CD14-positive monocyte (primary cell): ENCODE data around the gene CUL1. TPM values are rescaled to one million over a fixed set of nuclear protein-coding genes. Genes with fewer than 3 reads are reported as not detected.

ENCODE experiments used
- DNase-seq, 3 donors: peaks; one replicate each; pipeline ENCODE4 v3.0.0-alpha.2; 2011 to 2022
- H2AFZ ChIP-seq: 2 replicates; pipeline ENCODE4 v1.6.0; 2012; ENCODE audit warnings: mild to moderate bottlenecking, low read depth, low read length, inconsistent platforms; ENCODE audit not compliant: insufficient read depth, poor library complexity, severe bottlenecking
- H3K27ac ChIP-seq, 2 donors: 1 replicate in 1 of 2; 2 replicates in 1 of 2; pipeline ENCODE4 v1.5.1; 2012 to 2013; ENCODE audit warnings: low read length in 2 of 2, control low read depth in 1 of 2, inconsistent platforms in 1 of 2, low read depth in 1 of 2, mild to moderate bottlenecking in 1 of 2
- H3K27me3 ChIP-seq, 2 donors: one replicate each; pipeline versions ENCODE4 v1.6.0 to v1.6.1; 2011 to 2013; ENCODE audit warnings: low read length in 2 of 2; ENCODE audit not compliant: control insufficient read depth in 2 of 2, insufficient read depth in 2 of 2
- H3K36me3 ChIP-seq, 2 donors: replicated peaks in 1 of 2; 1 replicate in 1 of 2; 2 replicates in 1 of 2; pipeline versions ENCODE4 v1.5.1 to v1.6.1; 2012 to 2013; ENCODE audit warnings: low read length in 2 of 2, control low read depth in 1 of 2, inconsistent platforms in 1 of 2, mild to moderate bottlenecking in 1 of 2; ENCODE audit not compliant: insufficient read depth in 2 of 2, control insufficient read depth in 1 of 2
- H3K4me1 ChIP-seq, 2 donors: 1 replicate in 1 of 2; 2 replicates in 1 of 2; pipeline versions ENCODE4 v1.5.1 to v1.6.1; 2012 to 2013; ENCODE audit warnings: low read length in 2 of 2, control low read depth in 1 of 2, inconsistent platforms in 1 of 2, mild to moderate bottlenecking in 1 of 2, moderate library complexity in 1 of 2; ENCODE audit not compliant: insufficient read depth in 2 of 2, control insufficient read depth in 1 of 2
- H3K4me2 ChIP-seq: replicated peaks from 2 replicates; pipeline ENCODE3; 2012; ENCODE audit warnings: low read length, moderate library complexity, mild to moderate bottlenecking; ENCODE audit not compliant: poor library complexity, severe bottlenecking; ENCODE audit errors: extremely low read depth
- H3K4me3 ChIP-seq, 3 experiments: fragments of 200-600 bp in 1 of 3; sonication (generic) in 1 of 3; replicated peaks in 1 of 3; 1 replicate in 2 of 3; 2 replicates in 1 of 3; pipeline ENCODE4 v1.5.1; 2011 to 2013; ENCODE audit warnings: low read length in 3 of 3, mild to moderate bottlenecking in 3 of 3, control low read depth in 2 of 3, low read depth in 2 of 3, inconsistent platforms in 1 of 3, moderate library complexity in 1 of 3
- H3K79me2 ChIP-seq: 2 replicates; pipeline ENCODE4 v1.6.0; 2012; ENCODE audit warnings: mild to moderate bottlenecking, control low read depth, inconsistent platforms, low read length, moderate library complexity; ENCODE audit not compliant: insufficient read depth
- H3K9ac ChIP-seq: 2 replicates; pipeline ENCODE4 v1.6.0; 2017; ENCODE audit warnings: low read length, mild to moderate bottlenecking; ENCODE audit not compliant: insufficient read depth, poor library complexity, severe bottlenecking
- H3K9me3 ChIP-seq, 2 donors: replicated peaks in 1 of 2; 1 replicate in 1 of 2; 2 replicates in 1 of 2; pipeline versions ENCODE4 v1.5.1 to v1.6.1; 2012 to 2013; ENCODE audit warnings: low read length in 2 of 2, control low read depth in 1 of 2; ENCODE audit not compliant: control insufficient read depth in 1 of 2, insufficient read depth in 1 of 2
- H4K20me1 ChIP-seq: 2 replicates; pipeline ENCODE4 v1.6.0; 2012; ENCODE audit warnings: mild to moderate bottlenecking, low read length, control low read depth, moderate library complexity; ENCODE audit not compliant: insufficient read depth
- H3K27ac Mint-ChIP-seq, 7 donors: one replicate each; pipeline ENCODE4 v1.8.0; 2020; ENCODE audit warnings: mild to moderate bottlenecking in 7 of 7, mixed read lengths in 7 of 7, moderate library complexity in 6 of 7, inconsistent platforms in 2 of 7
- H3K27me3 Mint-ChIP-seq, 3 donors: one replicate each; pipeline ENCODE4 v1.8.0; 2021 to 2022; ENCODE audit warnings: low read depth in 3 of 3, mild to moderate bottlenecking in 3 of 3, mixed read lengths in 3 of 3, moderate library complexity in 3 of 3, inconsistent platforms in 1 of 3
- H3K36me3 Mint-ChIP-seq, 2 donors: one replicate each; pipeline ENCODE4 v1.8.0; 2020; ENCODE audit warnings: mixed read lengths in 2 of 2, inconsistent platforms in 1 of 2, mild to moderate bottlenecking in 1 of 2
- H3K4me1 Mint-ChIP-seq: one replicate; pipeline ENCODE4 v1.8.0; 2020; ENCODE audit warnings: mild to moderate bottlenecking, mixed read lengths
- H3K4me3 Mint-ChIP-seq, 2 donors: one replicate each; pipeline ENCODE4 v1.8.0; 2020; ENCODE audit warnings: mild to moderate bottlenecking in 2 of 2, mixed read lengths in 2 of 2, moderate library complexity in 1 of 2
- H3K9me3 Mint-ChIP-seq, 7 donors: one replicate each; pipeline ENCODE4 v1.8.0; 2020 to 2022; ENCODE audit warnings: mixed read lengths in 7 of 7, mild to moderate bottlenecking in 6 of 7, moderate library complexity in 6 of 7, inconsistent platforms in 2 of 7
- WGBS: methylation state at CpG from one replicate; pipeline ENCODE4 v1.1.5; 2013; ENCODE audit warnings: missing lambda C conversion rate; ENCODE audit not compliant: insufficient coverage; 5-methylcytosine and 5-hydroxymethylcytosine counted together
- intact Hi-C, 2 donors: fragments of 100-400 bp; cut with micrococcal nuclease; formaldehyde crosslinking; loops; one replicate each; pipeline versions ENCODE4 v1.15.0 to v1.15.1; 2023
- polyA plus RNA-seq, 3 donors: library from polyadenylated mRNA; depleted of rRNA in 1 of 3; unstranded in 2 of 3; stranded (reverse) in 1 of 3; fragments of 300-500 nt in 2 of 3; fragments of >200 nt in 1 of 3; fragmentation: Illumina TruSeq in 2 of 3; gene quantifications; 1 replicate in 2 of 3; 2 replicates in 1 of 3; pipeline ENCODE4 v1.2.3, GENCODE V29; 2012 to 2021
- TF ChIP-seq, protein P1 (sequence below): fragments of 200-600 bp; IDR thresholded peaks from one replicate; pipeline ENCODE4 v1.8.0; 2022; ENCODE audit warnings: antibody characterized with exemption, mild to moderate bottlenecking

CUL1 gene
- polyA plus RNA-seq, 3 donors = 22.8 to 32.6 (median 23.9) TPM

DNA sequence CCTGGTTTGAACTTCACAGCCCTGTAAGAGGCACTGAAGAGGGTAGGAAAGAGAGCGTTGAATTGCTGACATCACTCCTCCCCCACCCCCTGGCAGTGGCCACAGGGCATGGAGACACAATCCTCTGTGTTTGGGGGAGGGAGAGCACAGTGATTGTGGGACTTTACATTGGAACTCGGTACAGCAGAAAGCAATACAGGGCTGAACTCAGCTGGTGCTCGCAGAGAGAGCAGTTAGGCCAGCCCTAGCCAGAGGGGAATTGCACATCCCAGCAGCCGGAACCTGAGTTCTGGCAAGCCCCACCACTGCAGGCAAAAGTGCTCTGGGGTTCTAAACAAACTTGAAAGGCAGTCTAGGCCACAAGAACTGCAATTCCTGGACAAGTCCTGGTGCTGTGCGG lies 24.0 kb upstream of the CUL1 start:
- Histone ChIP-seq H4K20me1 (no peaks in the 10 kb centered on the region), H3K9ac (no peak overlapping the region), H3K27ac (no peak overlapping the region), H3K79me2 (no peaks in the 10 kb centered on the region), H2AFZ (no peak overlapping the region), H3K4me2 (no peak overlapping the region), H3K27me3 (no peaks in the 10 kb centered on the region), H3K4me1 (peaks cover 5 to 6% of the 10 kb centered on the region in 2 donors), H3K4me3 (no peak overlapping the region), H3K9me3 (peaks cover 10 to 20% of the 10 kb centered on the region in 2 donors), H3K36me3 (no peaks in the 10 kb centered on the region)
- Mint-ChIP-seq H3K9me3 (peaks cover 11 to 26% (median 18%) of the 10 kb centered on the region in 7 donors), H3K27ac (no peak overlapping the region), H3K4me1 (peaks cover 14% of the 10 kb centered on the region), H3K27me3 (peaks cover 0 to 2% (median 1%) of the 10 kb centered on the region in 3 donors), H3K4me3 (no peak overlapping the region), H3K36me3 (peaks cover 0 to 3% of the 10 kb centered on the region in 2 donors)
- intact Hi-C loops = no loop called here
- WGBS = 100% methylated on average over 4 of the region's 5 CpGs
- DNase-seq = no peak
- TF ChIP-seq, protein P1, sequence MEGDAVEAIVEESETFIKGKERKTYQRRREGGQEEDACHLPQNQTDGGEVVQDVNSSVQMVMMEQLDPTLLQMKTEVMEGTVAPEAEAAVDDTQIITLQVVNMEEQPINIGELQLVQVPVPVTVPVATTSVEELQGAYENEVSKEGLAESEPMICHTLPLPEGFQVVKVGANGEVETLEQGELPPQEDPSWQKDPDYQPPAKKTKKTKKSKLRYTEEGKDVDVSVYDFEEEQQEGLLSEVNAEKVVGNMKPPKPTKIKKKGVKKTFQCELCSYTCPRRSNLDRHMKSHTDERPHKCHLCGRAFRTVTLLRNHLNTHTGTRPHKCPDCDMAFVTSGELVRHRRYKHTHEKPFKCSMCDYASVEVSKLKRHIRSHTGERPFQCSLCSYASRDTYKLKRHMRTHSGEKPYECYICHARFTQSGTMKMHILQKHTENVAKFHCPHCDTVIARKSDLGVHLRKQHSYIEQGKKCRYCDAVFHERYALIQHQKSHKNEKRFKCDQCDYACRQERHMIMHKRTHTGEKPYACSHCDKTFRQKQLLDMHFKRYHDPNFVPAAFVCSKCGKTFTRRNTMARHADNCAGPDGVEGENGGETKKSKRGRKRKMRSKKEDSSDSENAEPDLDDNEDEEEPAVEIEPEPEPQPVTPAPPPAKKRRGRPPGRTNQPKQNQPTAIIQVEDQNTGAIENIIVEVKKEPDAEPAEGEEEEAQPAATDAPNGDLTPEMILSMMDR = no peak

DNA sequence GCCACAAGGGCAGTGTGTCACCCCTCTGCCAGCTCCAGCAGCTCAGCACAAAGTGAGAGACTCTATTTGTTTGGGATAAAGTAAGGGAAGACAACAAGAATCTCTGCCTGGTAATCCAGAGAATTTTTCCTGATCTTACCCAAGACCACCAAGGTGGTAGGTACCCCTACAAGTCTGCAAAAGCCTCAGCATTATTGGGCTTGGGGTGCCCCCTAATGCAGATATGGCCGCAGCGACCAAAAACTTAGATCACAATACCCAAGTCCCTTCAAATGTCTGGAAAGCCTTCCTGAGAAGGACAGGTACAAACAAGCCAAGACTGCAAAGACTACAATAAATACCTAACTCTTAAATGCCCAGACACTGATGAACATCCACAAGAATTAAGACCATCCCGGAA lies 22.4 kb upstream of the CUL1 start:
- no peaks in the 10 kb centered on the region for H3K36me3 ChIP-seq
- no peaks in the 10 kb centered on the region for H4K20me1 ChIP-seq
- Mint-ChIP-seq H3K4me3 (no peak overlapping the region), H3K9me3 (peaks cover 11 to 25% (median 18%) of the 10 kb centered on the region in 7 donors), H3K27ac (peak overlapping the region in 1 of 7 donors; percentile 38), H3K4me1 (peaks cover 3% of the 10 kb centered on the region), H3K27me3 (peaks cover 1 to 2% (median 2%) of the 10 kb centered on the region in 3 donors), H3K36me3 (peaks cover 0 to 3% of the 10 kb centered on the region in 2 donors)
- H3K27ac ChIP-seq = no peak overlapping the region
- WGBS = 100% methylated on average over 1 of the region's 3 CpGs
- no peak overlapping the region for H3K9ac ChIP-seq
- H3K4me2 ChIP-seq = no peak overlapping the region
- no peak overlapping the region for H2AFZ ChIP-seq
- no peak for DNase-seq
- intact Hi-C loops = no loop called here
- no peaks in the 10 kb centered on the region for H3K4me1 ChIP-seq
- TF ChIP-seq, protein P1 = no peak
- H3K4me3 ChIP-seq = no peak overlapping the region
- H3K27me3 ChIP-seq = no peaks in the 10 kb centered on the region
- H3K79me2 ChIP-seq = no peaks in the 10 kb centered on the region
- peaks cover 10 to 20% of the 10 kb centered on the region in 2 donors for H3K9me3 ChIP-seq
